Stomach (tissue), 4 donors: ENCODE measurements around the gene BHLHE40.

Experiments used
- EP300 ChIP-seq: sonication (generic); formaldehyde crosslinking; IDR thresholded peaks from one replicate; pipeline ENCODE4 v1.6.1; 2017; ENCODE audit warnings: antibody characterized with exemption
- POLR2AphosphoS5 ChIP-seq, 3 donors: sonication (generic); formaldehyde crosslinking; IDR thresholded peaks; one replicate each; pipeline ENCODE4 v1.6.1; 2016; ENCODE audit warnings: antibody characterized with exemption in 3 of 3
- TF ChIP-seq, protein P1 (sequence below), 7 experiments: fragments of 450-650 bp in 4 of 7; fragments of 200-600 bp in 3 of 7; sonication (generic) in 3 of 7; IDR thresholded peaks; one replicate each; pipeline ENCODE4 v1.5.1; 2016 to 2019; ENCODE audit warnings: antibody characterized with exemption in 7 of 7, control low read depth in 2 of 7, mild to moderate bottlenecking in 1 of 7

DNA sequence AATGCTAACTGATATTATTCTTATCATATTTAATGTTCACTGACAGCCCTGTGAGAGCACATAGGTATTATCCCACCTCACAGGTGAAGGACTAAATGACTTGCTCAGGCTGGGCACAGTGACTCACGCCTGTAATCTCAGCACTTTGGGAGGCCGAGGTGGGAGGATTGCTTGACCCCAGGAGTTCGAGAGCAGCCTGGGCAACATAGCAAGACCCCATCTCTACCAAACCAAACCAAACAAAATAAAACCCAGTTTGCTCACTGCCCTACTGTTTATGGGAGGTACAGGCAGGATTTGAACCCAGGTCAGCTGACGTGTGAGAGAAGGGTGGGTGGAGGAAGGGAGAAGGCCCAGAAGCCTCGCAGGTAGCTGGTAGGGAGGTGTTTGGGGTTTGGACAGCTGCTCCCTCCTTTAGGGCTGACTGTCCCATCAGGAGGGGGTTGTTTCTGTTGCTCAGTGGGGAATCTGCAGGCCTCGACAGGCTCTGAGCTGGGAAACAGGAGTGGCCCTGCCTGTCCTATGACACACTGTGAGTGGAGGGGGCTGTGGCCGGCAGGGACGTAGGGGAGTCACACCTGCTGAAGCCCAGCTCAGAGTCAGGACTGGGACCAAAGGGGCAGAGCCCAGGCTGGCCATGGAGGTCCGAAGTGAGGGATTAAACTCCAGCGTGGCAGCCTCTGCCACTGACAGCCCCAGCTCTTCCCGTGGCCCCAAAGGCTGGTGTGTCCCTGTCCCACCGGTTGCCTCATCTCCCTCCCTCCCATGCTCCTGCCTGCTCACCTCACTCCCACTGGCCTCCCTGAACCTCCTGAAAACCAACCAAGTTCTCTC lies 25.3 kb downstream of the BHLHE40 start:
- no peak for TF ChIP-seq EP300
- no peak for TF ChIP-seq POLR2AphosphoS5 (IDR thresholded peaks at IDR 0.05)
- TF ChIP-seq, protein P1, sequence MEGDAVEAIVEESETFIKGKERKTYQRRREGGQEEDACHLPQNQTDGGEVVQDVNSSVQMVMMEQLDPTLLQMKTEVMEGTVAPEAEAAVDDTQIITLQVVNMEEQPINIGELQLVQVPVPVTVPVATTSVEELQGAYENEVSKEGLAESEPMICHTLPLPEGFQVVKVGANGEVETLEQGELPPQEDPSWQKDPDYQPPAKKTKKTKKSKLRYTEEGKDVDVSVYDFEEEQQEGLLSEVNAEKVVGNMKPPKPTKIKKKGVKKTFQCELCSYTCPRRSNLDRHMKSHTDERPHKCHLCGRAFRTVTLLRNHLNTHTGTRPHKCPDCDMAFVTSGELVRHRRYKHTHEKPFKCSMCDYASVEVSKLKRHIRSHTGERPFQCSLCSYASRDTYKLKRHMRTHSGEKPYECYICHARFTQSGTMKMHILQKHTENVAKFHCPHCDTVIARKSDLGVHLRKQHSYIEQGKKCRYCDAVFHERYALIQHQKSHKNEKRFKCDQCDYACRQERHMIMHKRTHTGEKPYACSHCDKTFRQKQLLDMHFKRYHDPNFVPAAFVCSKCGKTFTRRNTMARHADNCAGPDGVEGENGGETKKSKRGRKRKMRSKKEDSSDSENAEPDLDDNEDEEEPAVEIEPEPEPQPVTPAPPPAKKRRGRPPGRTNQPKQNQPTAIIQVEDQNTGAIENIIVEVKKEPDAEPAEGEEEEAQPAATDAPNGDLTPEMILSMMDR (IDR thresholded peaks at IDR 0.05), result no peak
